ENCODE results near the gene LDLRAD3. TPM values are rescaled to one million over a fixed set of nuclear protein-coding genes. Genes with fewer than 3 reads are reported as not detected.

The LDLRAD3 gene
- total and polyA plus RNA-seq, 3 donors from 2014 or later = 7.1 to 14.6 (median 12.0) TPM

- Histone ChIP-seq H3K9me3 (no peaks in the 10 kb centered on the region), H3K4me1 (no peaks in the 10 kb centered on the region), H3K27me3 (no peaks in the 10 kb centered on the region), H3K27ac (no peak overlapping the region), H3K4me3 (no peak overlapping the region), H3K36me3 (ENCODE audit: low read depth, missing control alignments) (no peaks in the 10 kb centered on the region)
- no peak for DNase-seq
- TF ChIP-seq POLR2A (IDR thresholded peaks at IDR 0.05) = no peak
- no peak for TF ChIP-seq CTCF (IDR thresholded peaks at IDR 0.05)
- 89 to 91% methylated on average over 2 of the region's 2 CpGs for WGBS, 2 donors
- intact Hi-C loops (cut with DNase I; ENCODE audit: low total_unique reads) = no loop called here
These were observed 11.7 kb upstream of the LDLRAD3 start for GRCh38 chr11:35932121-35932520.

GRCh38 chr11:35932681-35933319 lies 11.1 kb upstream of the LDLRAD3 start:
- no peak for DNase-seq
- TF ChIP-seq POLR2A (IDR thresholded peaks at IDR 0.05) (no peak), CTCF (IDR thresholded peaks at IDR 0.05) (no peak)
- Histone ChIP-seq H3K27ac (no peak overlapping the region), H3K27me3 (no peaks in the 10 kb centered on the region), H3K36me3 (ENCODE audit: low read depth, missing control alignments) (no peaks in the 10 kb centered on the region), H3K4me1 (no peaks in the 10 kb centered on the region), H3K9me3 (no peaks in the 10 kb centered on the region), H3K4me3 (no peak overlapping the region)
- WGBS, 2 donors = 81 to 86% methylated on average over 5 of the region's 5 CpGs
- intact Hi-C loops (cut with DNase I; ENCODE audit: low total_unique reads) = no loop called here

- H3K4me3 ChIP-seq = no peak overlapping the region
- 83 to 90% methylated on average over 3 of the region's 3 CpGs for WGBS, 2 donors
- H3K4me1 ChIP-seq = no peaks in the 10 kb centered on the region
- DNase-seq = no peak
- H3K9me3 ChIP-seq = no peaks in the 10 kb centered on the region
- intact Hi-C loops (cut with DNase I; ENCODE audit: low total_unique reads) = no loop called here
- H3K27ac ChIP-seq = no peak overlapping the region
- TF ChIP-seq CTCF (IDR thresholded peaks at IDR 0.05) (no peak), POLR2A (IDR thresholded peaks at IDR 0.05) (no peak)
- H3K36me3 ChIP-seq (ENCODE audit: low read depth, missing control alignments) = no peaks in the 10 kb centered on the region
- H3K27me3 ChIP-seq = no peaks in the 10 kb centered on the region
These were observed 10.5 kb upstream of the LDLRAD3 start for GRCh38 chr11:35933320-35933871.

- Histone ChIP-seq H3K4me3 (no peak overlapping the region), H3K9me3 (no peaks in the 10 kb centered on the region), H3K27ac (no peak overlapping the region), H3K36me3 (ENCODE audit: low read depth, missing control alignments) (no peaks in the 10 kb centered on the region), H3K4me1 (no peaks in the 10 kb centered on the region), H3K27me3 (no peaks in the 10 kb centered on the region)
- DNase-seq = no peak
- TF ChIP-seq POLR2A (IDR thresholded peaks at IDR 0.05) (no peak), CTCF (IDR thresholded peaks at IDR 0.05) (no peak)
- intact Hi-C loops (cut with DNase I; ENCODE audit: low total_unique reads) = no loop called here
- WGBS, 2 donors = 74 to 80% methylated on average over 7 of the region's 7 CpGs
These were observed 9.6 kb upstream of the LDLRAD3 start for GRCh38 chr11:35934271-35934670.

- no peaks in the 10 kb centered on the region for H3K9me3 ChIP-seq
- DNase-seq = no peak
- H3K36me3 ChIP-seq (ENCODE audit: low read depth, missing control alignments) = no peaks in the 10 kb centered on the region
- H3K27me3 ChIP-seq = no peaks in the 10 kb centered on the region
- intact Hi-C loops (cut with DNase I; ENCODE audit: low total_unique reads) = no loop called here
- no peak overlapping the region for H3K4me3 ChIP-seq
- H3K27ac ChIP-seq = no peak overlapping the region
- 69 to 76% methylated on average over 4 of the region's 4 CpGs for WGBS, 2 donors
- no peaks in the 10 kb centered on the region for H3K4me1 ChIP-seq
- TF ChIP-seq CTCF (IDR thresholded peaks at IDR 0.05) = no peak
- no peak for TF ChIP-seq POLR2A (IDR thresholded peaks at IDR 0.05)
These were observed 8.9 kb upstream of the LDLRAD3 start for GRCh38 chr11:35934981-35935380.
